NCI-H524 (cell line): ENCODE results near the gene SECISBP2.

Experiments
- DNase-seq, 2 experiments: peaks; one replicate each; lab custom pipeline; 2025; lab: John Stamatoyannopoulos, UW

SECISBP2 gene

DNA sequence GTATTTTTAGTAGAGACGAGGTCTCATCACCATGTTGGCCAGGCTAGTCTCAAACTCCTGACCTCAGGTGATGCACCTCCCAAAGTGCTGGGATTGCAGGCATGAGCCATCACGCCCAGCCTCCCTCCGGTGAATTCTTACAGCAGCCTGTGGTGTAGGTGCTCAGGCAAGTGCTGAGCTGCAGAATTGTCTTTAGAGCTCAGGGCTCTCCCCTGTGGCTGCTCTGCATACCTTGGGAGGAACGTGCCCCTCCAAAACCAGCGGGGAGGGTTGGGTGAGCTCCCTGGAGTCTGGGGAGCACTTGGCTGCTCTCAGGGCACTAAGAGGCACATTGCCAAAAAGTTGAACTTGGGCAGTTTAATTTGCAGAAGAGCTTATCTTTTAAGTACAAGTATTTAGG lies 29.4 kb downstream of the SECISBP2 start:
- no peak for DNase-seq

DNA sequence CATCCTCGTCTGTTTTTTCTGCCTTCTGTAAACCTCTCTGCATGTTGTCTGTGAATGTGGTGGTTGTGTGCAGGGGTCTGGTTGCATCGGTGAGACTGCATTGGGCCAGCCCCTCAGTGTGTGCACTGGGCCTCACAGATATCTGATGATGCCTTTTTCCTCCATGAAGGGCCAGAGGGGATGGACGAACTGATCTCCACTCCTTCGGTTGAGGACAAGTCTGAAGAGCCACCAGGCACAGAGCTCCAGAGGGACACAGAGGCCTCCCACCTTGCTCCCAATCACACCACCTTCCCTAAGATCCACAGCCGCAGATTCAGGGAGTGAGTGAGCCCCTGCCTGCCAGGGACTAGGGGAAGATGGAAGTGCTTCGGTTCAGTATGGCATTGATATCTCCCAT lies 31.3 kb downstream of the SECISBP2 start:
- DNase-seq, result no peak

DNA sequence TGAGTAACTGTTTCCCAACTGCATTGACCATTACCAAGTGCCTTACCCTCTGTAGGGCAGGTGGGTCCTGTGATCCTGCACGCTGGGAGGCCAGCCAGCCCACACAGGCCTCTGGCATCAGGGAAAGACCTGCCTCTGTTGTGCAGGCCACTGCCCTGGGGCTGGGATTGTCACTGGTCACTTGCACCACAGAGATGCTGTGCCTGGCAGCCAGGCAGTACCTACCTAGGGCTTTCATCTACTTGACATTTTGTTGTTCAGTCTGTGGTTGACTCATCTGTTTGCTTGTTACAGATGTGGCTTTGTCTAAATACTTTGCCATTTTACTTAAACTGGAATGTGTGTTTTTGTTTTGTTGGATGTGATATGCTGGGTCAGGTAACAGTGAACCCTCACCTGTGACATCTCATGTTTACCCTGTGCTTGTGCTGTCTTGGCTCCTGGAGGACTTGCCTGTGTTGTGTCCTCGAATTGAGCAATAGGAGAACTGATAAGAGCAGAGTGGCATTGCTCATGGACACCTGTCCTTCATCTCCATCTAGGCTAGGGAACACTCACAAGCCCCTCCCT lies 32.8 kb downstream of the SECISBP2 start:
- no peak for DNase-seq

DNA sequence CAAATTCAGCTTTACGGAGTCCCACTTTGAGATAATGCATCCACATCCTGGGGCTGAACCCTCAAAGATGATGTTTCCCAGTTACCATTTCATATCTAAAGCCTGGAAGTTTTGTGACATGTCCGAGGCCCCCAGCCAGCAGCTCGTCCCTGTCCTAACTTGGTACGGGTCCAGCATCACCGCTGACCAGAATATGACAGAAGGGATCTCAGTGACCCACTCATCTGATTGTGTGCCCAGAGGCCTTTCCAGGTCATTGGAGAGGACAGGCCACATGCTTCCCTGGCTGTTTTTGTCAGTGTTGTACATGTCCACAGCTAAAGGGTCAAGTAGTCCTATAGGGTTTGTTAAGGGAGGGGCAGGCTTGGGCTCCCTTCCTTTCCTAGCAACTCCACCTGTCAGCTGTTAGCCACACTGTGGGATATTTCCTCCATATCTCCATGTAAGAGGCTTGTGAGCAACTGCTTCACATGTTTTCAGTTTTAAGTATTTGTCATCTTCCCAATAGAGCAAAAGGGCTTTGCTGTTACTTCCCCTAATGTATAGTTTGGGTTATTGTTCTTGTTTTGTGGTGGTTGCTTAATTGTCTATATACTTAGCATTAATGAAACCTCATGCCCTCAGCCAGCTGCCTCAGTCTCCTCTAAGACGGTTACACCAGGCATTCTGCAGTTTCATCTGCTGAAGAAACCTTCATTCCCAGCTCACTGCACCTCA lies 33.4 kb downstream of the SECISBP2 start:
- no peak for DNase-seq

DNA sequence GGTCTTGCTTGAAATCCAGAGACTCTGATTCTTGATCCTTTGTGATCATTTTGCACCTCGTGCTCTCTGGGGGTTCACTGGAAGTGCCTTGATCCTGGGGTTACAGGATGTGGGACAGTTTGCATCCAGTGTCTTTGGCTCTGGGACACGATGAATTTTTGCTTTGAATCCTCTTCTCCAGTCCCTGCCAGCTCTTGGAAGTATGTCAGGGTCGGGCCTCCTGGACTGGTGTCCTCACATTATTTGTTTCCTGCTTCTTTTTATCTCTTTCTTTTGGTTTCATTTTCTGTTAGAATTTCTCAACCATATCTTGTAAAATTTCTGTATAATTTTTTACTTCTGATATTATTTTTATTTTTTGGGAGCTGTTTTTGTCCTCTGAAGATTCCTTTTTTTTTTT lies 34.2 kb downstream of the SECISBP2 start:
- no peak for DNase-seq

DNA sequence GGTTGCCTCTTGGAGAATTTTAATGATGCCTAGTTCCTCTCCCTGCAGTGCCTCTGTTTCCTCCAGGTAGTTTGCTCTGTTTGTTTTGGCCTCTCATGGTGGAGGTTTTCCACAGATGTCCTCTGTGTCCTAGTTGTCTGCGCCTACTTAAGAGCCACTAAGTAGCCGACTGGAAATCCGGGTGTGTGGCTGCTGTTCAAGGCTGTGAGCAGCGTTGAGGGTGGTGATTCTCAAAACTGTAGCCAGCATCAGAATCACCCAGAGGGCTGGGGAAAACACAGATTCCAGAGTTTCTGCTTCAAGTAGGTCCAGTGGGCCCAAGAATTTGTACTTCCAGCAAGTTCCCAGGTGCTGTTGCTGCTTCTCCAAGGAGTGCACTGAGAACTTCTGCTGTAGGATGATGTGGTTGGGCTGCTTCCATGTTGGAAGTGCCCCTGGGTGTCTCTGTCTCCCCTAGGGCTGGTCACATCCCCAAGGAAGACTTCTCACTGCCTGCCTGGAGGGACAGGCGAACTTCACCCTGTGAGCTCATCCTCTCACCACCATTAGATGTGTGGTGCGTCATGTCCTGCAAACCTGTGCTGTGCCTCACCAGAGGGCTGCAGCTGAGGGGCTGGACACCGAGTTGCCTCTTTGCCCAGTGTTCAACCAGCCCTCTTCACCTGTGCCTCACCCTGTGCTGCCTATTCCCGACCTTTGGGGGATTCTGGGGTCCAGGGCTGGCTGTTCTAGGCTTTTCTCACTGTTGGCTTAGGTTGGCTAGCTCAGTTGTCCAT lies 34.8 kb downstream of the SECISBP2 start:
- DNase-seq, result no peak

DNA sequence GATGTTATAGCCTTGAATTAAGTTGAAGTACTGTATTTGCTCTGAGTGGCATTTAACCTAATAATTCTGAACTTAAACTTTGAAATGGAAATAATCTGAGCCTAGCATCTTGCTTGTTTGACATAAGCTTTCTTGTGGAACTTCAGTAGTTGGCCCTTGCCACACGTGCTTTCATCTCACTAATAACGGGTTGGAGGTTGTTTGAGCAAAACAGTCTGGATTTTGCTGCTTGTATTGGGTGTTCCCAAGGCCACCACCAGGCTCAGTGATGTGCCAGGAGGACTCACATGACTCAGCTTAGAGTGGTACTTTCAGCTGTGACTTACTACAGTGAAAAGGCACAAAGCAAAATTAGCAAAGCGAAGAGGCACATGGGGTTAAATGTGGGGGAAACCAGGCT lies 35.7 kb downstream of the SECISBP2 start:
- no peak for DNase-seq

DNA sequence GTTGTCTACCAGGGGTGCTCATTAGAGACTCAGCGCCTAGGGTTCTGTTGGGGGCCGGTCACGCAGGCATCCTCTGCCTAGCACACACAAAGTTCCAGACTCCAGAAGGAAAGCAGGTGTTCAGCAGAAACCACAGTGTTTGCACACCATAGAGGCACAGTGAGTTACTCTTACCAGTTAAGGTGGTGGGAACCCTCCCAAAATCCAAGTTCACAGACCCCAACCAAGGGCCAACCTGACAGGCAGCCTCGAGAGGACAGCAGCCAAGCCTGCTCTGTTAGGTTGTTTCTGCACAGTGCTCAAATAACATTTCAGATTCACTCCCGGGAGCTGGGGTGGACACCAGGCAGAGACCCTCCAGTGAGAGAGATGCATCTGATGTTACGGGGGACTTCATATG lies 36.2 kb downstream of the SECISBP2 start:
- no peak for DNase-seq

DNA sequence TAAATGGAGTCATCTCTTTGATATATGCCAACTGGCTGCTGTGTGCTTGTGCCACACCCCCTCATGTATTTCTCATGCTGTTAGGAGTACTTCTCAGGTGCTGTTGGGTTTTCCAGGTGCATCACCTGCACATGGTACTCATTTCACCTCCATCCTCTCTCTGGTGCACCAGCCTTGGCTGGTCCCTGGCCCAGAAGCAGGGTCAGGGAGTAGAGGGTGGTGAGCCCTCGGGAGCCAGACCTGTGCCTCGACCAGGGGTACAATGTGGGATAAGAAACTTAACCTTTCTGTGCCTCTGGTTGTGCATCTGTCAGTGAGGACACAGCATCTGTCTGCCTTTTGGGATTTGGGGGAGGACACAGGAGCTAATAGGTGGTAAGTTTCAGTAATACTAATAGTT lies 38.5 kb downstream of the SECISBP2 start:
- no peak for DNase-seq

DNA sequence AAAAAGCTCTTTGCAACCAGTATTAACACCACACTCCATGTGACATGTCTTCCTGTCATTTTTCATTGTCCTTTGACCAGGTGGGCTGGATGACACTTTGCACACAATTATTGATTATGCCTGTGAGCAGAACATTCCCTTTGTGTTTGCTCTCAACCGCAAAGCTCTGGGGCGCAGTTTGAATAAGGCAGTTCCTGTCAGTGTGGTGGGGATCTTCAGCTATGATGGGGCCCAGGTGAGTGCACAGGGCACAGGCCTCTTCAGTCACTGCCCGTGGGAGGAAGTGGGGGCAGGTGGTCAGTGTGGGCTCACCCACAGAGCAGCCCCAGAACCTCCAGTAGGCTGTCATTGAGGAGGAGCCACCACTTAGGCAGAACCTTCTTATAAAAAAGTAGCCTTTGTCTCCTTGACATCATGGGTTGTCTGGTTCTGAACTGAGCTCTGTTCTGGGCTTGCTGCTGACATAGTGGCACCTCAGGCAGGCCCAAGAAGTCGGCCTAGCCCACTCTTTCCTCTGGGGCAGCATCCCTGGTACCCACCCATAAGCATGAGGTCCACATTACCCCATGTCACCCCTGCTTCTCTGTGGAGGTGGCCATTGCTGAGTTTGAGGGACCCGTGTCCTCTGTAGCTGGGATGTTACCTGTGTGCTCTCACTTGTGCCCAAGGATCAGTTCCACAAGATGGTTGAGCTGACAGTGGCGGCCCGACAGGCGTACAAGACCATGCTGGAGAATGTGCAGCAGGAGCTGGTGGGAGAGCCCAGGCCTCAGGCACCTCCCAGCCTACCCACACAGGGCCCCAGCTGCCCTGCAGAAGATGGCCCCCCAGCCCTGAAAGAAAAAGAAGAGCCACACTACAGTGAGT lies 39.3 kb downstream of the SECISBP2 start:
- no peak for DNase-seq

DNA sequence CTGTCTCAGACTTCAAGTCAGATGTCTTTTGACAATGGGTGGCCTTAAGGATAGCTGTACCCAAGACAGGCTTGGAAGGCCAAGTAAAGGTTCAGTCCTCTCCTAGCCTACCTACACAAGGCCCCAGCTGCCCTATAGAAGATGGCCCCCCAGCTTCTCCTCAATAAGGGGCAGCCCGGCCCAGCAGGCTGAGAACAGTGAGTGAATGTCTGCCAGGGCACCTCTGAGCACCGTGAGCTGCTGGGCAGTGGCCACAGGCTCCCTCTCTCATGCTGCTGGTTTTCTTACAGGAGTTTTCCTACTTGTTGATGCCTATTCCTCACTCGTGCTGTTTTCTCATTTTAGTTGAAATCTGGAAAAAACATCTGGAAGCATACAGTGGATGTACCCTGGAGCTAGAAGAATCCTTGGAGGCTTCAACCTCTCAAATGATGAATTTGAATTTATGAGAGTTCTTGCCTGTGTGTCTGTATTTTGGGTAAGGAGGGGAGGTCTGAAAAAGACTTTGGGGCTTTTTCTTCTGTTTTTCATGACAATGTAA lies 40.1 kb downstream of the SECISBP2 start:
- no peak for DNase-seq

DNA sequence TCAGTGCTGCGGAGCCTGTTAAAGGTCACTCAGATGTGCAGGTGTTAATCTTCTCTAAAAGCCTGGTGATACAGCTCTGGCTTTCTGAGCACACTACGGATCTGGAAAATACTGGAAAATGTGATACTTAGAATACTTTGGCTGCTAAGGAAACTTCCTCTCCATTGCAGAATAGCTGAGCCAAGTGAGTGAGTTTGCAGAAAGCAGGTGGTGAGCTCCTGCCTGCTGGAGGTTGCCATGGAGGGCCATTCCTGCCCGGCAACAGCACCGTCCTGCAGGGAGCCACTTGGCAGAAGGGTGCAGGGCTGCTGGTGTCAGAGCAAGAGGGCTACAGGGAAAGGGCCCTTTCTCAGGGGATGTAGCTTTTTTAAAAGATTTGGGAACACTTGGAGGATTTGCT lies 40.7 kb downstream of the SECISBP2 start:
- no peak for DNase-seq

DNA sequence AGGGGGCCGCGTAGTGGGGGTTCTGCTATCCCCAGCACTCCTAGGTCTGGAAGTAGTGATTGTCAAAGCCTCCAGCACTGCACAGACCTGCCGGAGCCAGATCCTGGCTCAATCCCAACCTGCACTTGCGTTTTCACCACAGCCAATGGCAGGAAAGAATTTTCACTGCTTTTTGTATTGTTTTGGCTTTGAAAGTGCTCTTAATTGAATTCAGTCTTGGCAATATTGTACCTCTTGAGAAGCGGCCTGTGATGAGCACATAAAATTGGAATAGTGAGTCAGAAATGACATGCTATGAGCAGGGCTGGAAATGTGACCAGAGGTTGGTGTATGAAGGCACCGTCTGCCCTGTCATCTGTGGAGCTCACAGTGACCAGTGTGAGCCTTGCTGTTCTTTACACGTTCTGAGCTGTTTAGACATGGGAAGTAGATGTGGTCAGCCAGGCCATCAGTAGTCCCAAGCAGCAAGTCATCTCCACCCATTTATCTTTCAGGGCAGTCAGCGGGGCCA lies 41.5 kb downstream of the SECISBP2 start:
- no peak for DNase-seq

DNA sequence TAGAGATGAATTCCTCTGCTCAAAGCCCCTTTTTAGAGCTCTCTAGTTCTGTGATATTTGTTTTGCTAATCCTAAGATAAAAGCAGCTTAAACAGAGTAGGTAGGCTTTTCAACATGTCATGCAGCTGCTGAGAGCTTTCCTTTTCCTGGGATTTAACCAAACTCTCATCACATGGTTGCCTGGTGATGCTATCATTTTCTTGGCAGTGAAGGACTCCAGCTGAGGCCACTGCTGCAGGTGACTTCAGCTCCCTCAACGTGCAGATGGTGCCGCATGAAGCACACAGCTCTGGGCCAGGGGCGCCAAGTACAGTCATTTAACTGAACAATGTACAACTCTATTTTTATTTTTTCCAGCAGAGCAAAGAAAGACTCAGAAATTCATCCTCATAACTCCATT lies 42.2 kb downstream of the SECISBP2 start:
- no peak for DNase-seq

DNA sequence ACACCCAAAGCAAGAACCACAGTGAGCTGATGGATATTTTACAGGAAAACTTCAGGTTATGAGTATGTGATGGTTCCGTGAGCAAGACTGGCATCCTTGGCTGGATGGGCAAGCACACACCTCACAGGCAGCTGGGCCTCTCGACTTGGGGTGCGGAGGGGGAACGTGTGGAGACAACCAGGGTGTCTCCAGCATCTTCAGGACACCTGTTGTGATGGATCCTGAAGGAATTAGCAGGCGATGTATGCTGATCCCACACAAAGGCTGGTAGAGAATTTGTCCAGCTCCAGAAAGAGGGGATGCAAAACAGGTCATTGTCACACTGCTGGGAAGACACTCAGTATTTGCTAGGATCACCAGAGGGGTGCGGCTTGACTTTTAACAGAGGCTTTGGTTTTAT lies 42.7 kb downstream of the SECISBP2 start:
- no peak for DNase-seq

DNA sequence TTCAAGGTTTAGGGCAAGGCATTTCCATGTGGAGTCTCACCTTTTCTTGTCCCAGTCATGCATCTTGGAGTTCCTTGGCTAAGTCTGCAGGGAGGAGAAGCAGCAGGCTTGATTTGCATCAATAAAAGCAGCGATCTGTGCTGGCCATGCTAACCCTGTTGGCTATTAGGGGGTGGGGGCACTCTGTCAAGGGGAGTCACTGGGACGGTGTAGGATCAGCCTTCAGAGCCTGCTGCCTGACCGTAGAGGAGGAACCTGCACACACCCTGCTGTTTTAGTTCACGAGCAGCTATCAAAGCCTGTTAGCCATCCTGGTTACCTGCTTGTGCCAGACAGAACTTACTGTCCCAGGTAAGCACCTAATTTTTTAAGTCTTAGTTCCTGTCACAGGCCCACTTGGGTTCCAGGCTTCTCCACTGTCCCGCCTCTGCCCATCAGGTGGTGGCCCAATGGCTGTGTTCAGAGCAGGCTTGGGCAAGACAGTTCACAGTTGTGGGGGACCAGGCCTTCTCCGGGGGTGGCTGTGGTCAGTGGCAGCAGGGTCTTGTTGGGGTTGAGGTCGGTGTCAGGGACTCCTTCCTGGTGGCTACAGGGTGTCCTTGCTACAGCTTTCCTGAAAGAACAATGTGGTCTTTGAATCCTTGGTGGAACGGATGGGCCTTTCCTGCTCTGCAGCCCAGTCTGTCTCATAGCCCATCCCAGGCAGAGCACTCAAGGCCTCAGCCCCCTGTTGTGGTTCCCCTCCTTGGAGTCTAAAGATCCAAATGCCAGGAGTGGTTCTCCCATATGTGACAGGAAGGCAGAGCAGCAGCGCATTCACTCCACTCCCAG lies 43.7 kb downstream of the SECISBP2 start:
- DNase-seq, result no peak

DNA sequence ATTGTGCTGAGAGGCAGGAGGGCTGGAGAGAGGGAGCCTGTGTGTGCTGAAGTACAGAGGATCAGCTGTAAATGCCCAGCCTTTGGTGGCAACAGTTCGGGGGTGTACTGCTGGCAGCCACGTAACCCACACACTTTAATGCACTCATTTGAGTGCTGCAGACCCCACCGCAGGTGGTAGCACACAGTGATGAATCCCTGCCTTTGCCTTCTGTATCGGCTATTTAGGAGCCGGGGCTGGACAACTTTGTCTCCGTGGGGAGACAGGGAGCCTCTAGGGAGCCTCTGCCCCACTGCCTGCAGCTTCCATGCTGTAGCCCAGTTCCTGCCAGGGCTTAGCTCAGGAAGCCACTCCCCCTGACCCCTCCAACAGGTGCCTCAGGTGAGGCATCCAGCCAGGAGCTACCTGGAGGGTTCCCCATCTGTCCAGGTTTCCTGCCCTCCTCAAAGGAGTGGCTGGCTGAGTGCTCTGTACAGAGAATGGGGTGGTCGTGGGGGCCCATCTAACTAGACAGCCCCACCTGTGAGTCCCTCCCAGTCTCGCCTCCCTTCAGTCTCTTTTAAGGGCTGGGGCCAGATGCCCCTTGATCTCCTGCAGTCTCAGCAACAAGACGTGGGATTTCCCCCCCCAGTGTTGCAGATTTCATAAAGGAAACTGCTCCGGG lies 44.5 kb downstream of the SECISBP2 start:
- DNase-seq, result no peak

DNA sequence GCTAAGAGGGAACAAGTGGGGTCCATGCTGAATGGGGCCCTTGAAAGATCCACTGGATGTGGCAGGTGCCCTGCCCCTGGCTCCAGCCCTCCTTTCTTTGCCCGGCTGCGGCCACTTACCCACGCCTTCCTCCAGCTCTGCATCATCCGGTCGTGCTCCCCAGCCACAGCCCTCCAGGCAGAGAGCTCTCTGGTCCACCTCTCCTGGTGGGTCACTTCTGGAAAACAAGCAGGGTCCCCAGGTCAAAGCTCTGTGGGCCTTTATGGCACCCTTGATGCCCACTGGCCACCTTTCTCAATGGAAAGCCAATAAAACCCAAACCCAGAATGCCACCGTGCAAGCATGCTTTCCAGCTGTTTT lies 45.0 kb downstream of the SECISBP2 start:
- no peak for DNase-seq

DNA sequence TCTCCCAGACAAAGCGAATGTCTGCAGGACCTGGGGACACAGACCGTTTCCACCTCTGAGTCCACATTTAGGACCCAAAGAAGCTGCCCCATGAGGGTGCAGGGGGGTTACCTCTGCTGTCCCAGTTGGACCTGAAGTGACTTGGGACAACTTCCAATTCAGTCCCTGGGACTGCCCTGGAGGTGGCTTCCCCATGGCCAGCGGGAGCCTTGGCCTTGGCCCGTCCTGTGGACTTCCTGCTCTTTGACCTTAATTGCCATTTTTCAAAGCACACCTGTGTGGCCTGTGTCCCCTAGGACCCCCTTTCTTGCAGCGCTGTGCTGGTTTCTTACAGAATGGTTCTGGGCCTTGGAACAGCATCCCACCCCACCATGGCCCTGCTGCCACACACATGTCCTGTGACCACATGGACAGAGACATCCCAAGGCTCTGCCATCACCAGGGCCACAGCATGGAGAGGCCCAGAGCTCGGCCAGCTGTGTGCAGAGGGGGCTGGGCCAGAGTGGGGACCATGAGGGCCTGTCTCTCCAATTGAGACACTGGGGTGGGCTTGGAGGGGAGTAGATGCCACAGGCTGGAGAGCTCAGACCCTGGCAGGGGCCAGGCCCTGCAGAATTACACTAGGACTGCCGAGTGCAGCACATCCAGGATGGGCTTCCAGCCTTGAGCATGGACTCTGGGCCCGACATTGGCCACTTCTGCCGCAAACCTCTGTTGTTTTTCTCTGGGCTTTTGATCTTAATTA lies 45.8 kb downstream of the SECISBP2 start:
- no peak for DNase-seq
